Progenitor cell of endocrine pancreas (in vitro differentiated cells): Measurements from ENCODE around the gene RAB3GAP1. TPM values are rescaled to one million over a fixed set of nuclear protein-coding genes. Genes with fewer than 3 reads are reported as not detected.

Experiments
- DNase-seq: peaks from one replicate; pipeline ENCODE4 v3.0.0; 2021; ENCODE audit warnings: low spot score; ENCODE audit not compliant: unreplicated experiment
- H3K27ac Mint-ChIP-seq: 2 replicates; pipeline ENCODE4 v1.8.0; 2021; ENCODE audit warnings: mild to moderate bottlenecking, moderate library complexity, mixed read lengths
- H3K27me3 Mint-ChIP-seq: 2 replicates; pipeline ENCODE4 v1.8.0; 2021; ENCODE audit warnings: mixed read lengths
- H3K36me3 Mint-ChIP-seq: 2 replicates; pipeline ENCODE4 v1.8.0; 2022; ENCODE audit warnings: mixed read lengths; ENCODE audit not compliant: insufficient read depth
- H3K4me1 Mint-ChIP-seq: 2 replicates; pipeline ENCODE4 v1.8.0; 2021; ENCODE audit warnings: low read depth, mixed read lengths
- H3K4me3 Mint-ChIP-seq: 2 replicates; pipeline ENCODE4 v1.8.0; 2021; ENCODE audit warnings: low read depth, mild to moderate bottlenecking, moderate library complexity, mixed read lengths
- H3K9me3 Mint-ChIP-seq: 2 replicates; pipeline ENCODE4 v1.8.0; 2021; ENCODE audit warnings: low read depth, mixed read lengths
- total RNA-seq: library from RNA; stranded (reverse); gene quantifications from 2 replicates; pipeline ENCODE4 v1.2.1, GENCODE V29; 2021
- TF ChIP-seq, protein P1 (sequence below): fragments of 200-600 bp; sonication (generic); IDR thresholded peaks from one replicate; pipeline ENCODE4 v1.5.0; 2021; ENCODE audit warnings: antibody characterized with exemption, mild to moderate bottlenecking; ENCODE audit not compliant: unreplicated experiment

Gene RAB3GAP1
- total RNA-seq, 1 donor from 2014 or later: 33.7 TPM

DNA sequence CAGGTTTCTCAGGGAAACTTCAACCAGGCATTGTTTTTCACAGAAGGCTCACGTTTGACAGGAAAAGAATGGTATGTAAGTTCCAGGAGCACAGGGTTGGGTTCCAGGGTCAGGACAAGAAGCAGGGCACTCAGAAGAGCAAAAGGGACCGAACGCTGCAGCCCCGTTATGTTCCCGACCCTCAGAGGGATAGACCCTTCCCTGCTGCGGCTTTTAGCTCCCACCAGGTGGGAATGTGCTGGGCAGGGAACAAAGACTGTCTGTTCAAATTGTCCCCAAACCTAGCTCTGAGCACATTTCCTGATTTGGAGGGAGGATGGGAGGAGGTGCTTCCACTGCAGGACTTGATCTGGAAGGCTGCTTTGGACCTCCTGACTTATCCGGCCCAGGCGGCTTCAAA, 130.1 kb downstream of the RAB3GAP1 start:
- peaks cover 3% of the 10 kb centered on the region for H3K9me3 Mint-ChIP-seq
- TF ChIP-seq, protein P1, sequence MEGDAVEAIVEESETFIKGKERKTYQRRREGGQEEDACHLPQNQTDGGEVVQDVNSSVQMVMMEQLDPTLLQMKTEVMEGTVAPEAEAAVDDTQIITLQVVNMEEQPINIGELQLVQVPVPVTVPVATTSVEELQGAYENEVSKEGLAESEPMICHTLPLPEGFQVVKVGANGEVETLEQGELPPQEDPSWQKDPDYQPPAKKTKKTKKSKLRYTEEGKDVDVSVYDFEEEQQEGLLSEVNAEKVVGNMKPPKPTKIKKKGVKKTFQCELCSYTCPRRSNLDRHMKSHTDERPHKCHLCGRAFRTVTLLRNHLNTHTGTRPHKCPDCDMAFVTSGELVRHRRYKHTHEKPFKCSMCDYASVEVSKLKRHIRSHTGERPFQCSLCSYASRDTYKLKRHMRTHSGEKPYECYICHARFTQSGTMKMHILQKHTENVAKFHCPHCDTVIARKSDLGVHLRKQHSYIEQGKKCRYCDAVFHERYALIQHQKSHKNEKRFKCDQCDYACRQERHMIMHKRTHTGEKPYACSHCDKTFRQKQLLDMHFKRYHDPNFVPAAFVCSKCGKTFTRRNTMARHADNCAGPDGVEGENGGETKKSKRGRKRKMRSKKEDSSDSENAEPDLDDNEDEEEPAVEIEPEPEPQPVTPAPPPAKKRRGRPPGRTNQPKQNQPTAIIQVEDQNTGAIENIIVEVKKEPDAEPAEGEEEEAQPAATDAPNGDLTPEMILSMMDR: no peak

DNA sequence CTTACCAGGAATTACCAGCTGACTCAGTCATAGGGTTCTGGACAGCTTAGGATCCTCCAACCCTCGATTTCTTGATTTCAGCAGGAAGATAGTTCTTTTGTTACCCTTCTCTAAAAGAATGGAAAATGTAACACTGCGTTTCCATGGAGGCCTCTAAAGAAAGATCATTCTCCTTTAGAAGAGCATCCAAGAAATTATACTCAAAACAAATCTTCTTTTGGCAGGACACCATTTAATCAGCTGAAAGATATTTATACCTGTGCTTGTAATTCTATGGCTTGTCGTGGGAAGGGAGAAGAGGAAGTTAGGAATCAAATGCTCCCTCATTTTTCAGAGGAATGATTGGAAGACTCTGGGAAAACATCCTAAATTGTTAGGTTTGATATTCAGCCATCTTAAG, 130.5 kb downstream of the RAB3GAP1 start:
- Mint-ChIP-seq H3K4me3 (no peak overlapping the region), H3K9me3 (peaks cover 2% of the 10 kb centered on the region), H3K27ac (no peak overlapping the region), H3K36me3 (peaks cover 2% of the 10 kb centered on the region), H3K4me1 (no peaks in the 10 kb centered on the region), H3K27me3 (no peaks in the 10 kb centered on the region)
- TF ChIP-seq, protein P1: no peak
- no peak for DNase-seq

More for the DNA sequence above, 130.1 kb downstream of the RAB3GAP1 start:
- DNase-seq: no peak
- no peaks in the 10 kb centered on the region for H3K4me1 Mint-ChIP-seq
- peaks cover 4% of the 10 kb centered on the region for H3K36me3 Mint-ChIP-seq
- peak overlapping the region; percentile 21 for H3K27ac Mint-ChIP-seq
- no peaks in the 10 kb centered on the region for H3K27me3 Mint-ChIP-seq
- no peak overlapping the region for H3K4me3 Mint-ChIP-seq

DNA sequence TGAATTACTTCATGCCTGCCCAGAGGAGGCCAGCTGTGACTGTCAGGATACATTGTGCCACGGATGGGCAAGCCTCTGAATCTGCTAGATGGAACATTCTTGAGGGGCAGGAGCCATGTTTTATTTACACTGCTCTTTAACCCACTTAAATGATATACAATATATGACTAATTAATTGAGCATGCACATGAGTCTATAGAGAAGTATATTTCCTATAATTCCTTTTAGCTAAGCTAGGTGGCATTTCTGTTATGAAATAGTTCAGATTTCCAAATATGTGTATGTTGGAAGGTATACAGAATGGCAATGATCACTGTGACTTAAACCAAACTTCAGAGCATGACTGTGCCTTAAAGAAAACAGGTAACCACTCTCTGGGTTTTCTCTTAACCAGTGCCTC, 131.7 kb downstream of the RAB3GAP1 start:
- no peaks in the 10 kb centered on the region for H3K27me3 Mint-ChIP-seq
- no peaks in the 10 kb centered on the region for H3K9me3 Mint-ChIP-seq
- H3K27ac Mint-ChIP-seq: no peak overlapping the region
- H3K36me3 Mint-ChIP-seq: no peaks in the 10 kb centered on the region
- TF ChIP-seq, protein P1: no peak
- no peak for DNase-seq
- H3K4me1 Mint-ChIP-seq: no peaks in the 10 kb centered on the region
- no peak overlapping the region for H3K4me3 Mint-ChIP-seq

DNA sequence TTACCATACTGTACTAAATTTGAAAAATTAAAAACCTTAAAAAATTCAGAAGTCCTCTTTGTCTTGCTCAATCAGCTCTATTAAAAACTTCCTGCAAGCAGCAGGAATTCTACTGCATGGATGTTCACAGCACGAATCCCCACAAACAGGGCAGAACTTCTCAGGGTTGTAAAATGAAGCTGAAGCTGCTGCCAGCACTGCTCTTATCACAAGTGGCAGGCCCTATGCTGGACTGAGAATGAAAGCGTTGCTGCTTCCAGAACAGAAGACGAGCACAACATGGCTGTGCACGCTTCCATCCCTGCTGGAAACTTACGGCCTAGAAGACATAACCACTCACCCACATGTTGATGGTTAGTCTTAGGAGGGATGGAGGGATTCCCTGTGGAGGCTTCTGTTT, 134.0 kb downstream of the RAB3GAP1 start:
- no peak overlapping the region for H3K27ac Mint-ChIP-seq
- TF ChIP-seq, protein P1: no peak
- DNase-seq: no peak
- no peak overlapping the region for H3K4me3 Mint-ChIP-seq
- peaks cover 6% of the 10 kb centered on the region for H3K36me3 Mint-ChIP-seq
- no peaks in the 10 kb centered on the region for H3K4me1 Mint-ChIP-seq
- H3K9me3 Mint-ChIP-seq: peaks cover 12% of the 10 kb centered on the region
- no peaks in the 10 kb centered on the region for H3K27me3 Mint-ChIP-seq

DNA sequence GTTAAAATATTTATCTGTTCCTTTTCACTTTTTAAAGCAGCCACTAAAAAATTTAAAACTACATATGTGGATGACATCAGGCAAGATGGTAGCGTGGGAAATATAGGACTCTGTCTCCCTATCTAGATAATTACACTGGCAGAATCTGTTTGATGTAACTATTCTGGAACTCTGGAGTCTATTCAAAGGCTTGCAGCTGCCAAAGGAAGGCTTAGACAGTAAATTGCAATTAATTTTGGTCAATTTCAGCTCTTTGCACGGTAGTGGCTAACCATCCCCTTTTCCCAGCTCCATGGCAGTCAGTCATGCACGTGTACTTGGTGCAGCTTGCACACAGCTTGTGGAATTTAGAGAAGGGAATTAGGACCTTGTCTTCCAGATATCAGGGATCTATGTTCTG, 135.2 kb downstream of the RAB3GAP1 start:
- no peaks in the 10 kb centered on the region for H3K27me3 Mint-ChIP-seq
- TF ChIP-seq, protein P1: no peak
- no peaks in the 10 kb centered on the region for H3K4me1 Mint-ChIP-seq
- DNase-seq: no peak
- peaks cover 8% of the 10 kb centered on the region for H3K36me3 Mint-ChIP-seq
- no peak overlapping the region for H3K4me3 Mint-ChIP-seq
- no peak overlapping the region for H3K27ac Mint-ChIP-seq
- H3K9me3 Mint-ChIP-seq: peaks cover 18% of the 10 kb centered on the region
